HepG2 (cell line): ENCODE data around the gene LYRM2. TPM values are rescaled to one million over a fixed set of nuclear protein-coding genes. Genes with fewer than 3 reads are reported as not detected.

Experiments
- ASH2L ChIP-seq: fragments of 300-600, 200-600 bp; sonication (generic); IDR thresholded peaks from 2 replicates; pipeline ENCODE4 v1.7.0; 2017; ENCODE audit warnings: low read depth, mild to moderate bottlenecking, moderate library complexity, mixed read lengths, low read length; ENCODE audit not compliant: insufficient read length
- ATF7-NPFF ChIP-seq: sonication (generic); formaldehyde crosslinking; IDR thresholded peaks from 2 replicates; pipeline ENCODE4 v1.8.1; 2023; ENCODE audit warnings: mild to moderate bottlenecking, low read depth, missing genetic modification reagents, moderate library complexity
- BRCA1 ChIP-seq: sonication (generic); formaldehyde crosslinking; IDR thresholded peaks from 2 replicates; pipeline ENCODE4 v1.4.0; 2020; ENCODE audit warnings: missing genetic modification reagents
- CCDC6 ChIP-seq: sonication (generic); formaldehyde crosslinking; IDR thresholded peaks from 2 replicates; pipeline ENCODE4 v1.8.1; 2022; ENCODE audit warnings: mild to moderate bottlenecking, missing genetic modification reagents, moderate library complexity
- EED ChIP-seq: sonication (generic); formaldehyde crosslinking; IDR thresholded peaks from 2 replicates; pipeline ENCODE4 v1.5.0; 2020; ENCODE audit warnings: mild to moderate bottlenecking, missing genetic modification reagents
- HES4 ChIP-seq: sonication (generic); formaldehyde crosslinking; IDR thresholded peaks from 2 replicates; pipeline ENCODE4 v1.9.0; 2021; ENCODE audit warnings: mild to moderate bottlenecking, missing genetic modification reagents, borderline replicate concordance
- IRX3 ChIP-seq: sonication (generic); formaldehyde crosslinking; IDR thresholded peaks from 2 replicates; pipeline ENCODE4 v1.8.1; 2023; ENCODE audit warnings: mild to moderate bottlenecking, low read depth, missing genetic modification reagents, borderline replicate concordance
- KLF16 ChIP-seq, 2 experiments: sonication (generic) in 1 of 2; formaldehyde crosslinking in 1 of 2; IDR thresholded peaks; 2 replicates each; pipeline versions ENCODE4 v1.6.1 to v1.8.0; 2016 to 2023; ENCODE audit warnings: missing genetic modification reagents in 2 of 2, missing compliant biosample characterization in 1 of 2
- MXD4 ChIP-seq: IDR thresholded peaks from 2 replicates; pipeline ENCODE4 v1.6.1; 2016; ENCODE audit warnings: mild to moderate bottlenecking, missing biosample characterization, missing genetic modification reagents
- RFXAP ChIP-seq: sonication (generic); formaldehyde crosslinking; IDR thresholded peaks from 2 replicates; pipeline ENCODE4 v1.4.0; 2020; ENCODE audit warnings: missing genetic modification reagents, borderline replicate concordance
- THAP9 ChIP-seq: sonication (generic); formaldehyde crosslinking; IDR thresholded peaks from 2 replicates; pipeline ENCODE4; 2020; ENCODE audit warnings: missing genetic modification reagents, mild to moderate bottlenecking, borderline replicate concordance
- TMF1 ChIP-seq: sonication (generic); formaldehyde crosslinking; IDR thresholded peaks from 2 replicates; pipeline ENCODE4 v1.8.1; 2022; ENCODE audit warnings: low read depth, missing genetic modification reagents
- ZBTB42 ChIP-seq: sonication (generic); formaldehyde crosslinking; IDR thresholded peaks from 2 replicates; pipeline ENCODE4 v1.5.0; 2020; ENCODE audit warnings: mild to moderate bottlenecking, missing genetic modification reagents
- ZNF317 ChIP-seq: sonication (generic); formaldehyde crosslinking; IDR thresholded peaks from 2 replicates; pipeline ENCODE4 v1.5.0; 2020; ENCODE audit warnings: mild to moderate bottlenecking, missing genetic modification reagents
- ZNF784 ChIP-seq: sonication (generic); formaldehyde crosslinking; IDR thresholded peaks from 2 replicates; pipeline ENCODE4 v1.5.1; 2020; ENCODE audit warnings: missing genetic modification reagents, mild to moderate bottlenecking, borderline replicate concordance
- ZSCAN29 ChIP-seq: sonication (generic); formaldehyde crosslinking; conservative IDR thresholded peaks from 2 replicates; pipeline ENCODE4 v1.4.0; 2020; ENCODE audit warnings: mild to moderate bottlenecking, missing genetic modification reagents
- polyA plus RNA-seq, 8 experiments: library from polyadenylated mRNA; depleted of rRNA in 3 of 8; stranded (reverse) in 7 of 8; unstranded in 1 of 8; fragments of >200 nt; fragmentation: Illumina TruSeq in 4 of 8; extraction: Trizol in 4 of 8; gene quantifications; 2 replicates each; pipeline versions ENCODE4 v1.2.1 to v1.2.3, GENCODE V29; 2011 to 2016; ENCODE audit warnings: low read depth in 4 of 8, missing spikeins in 1 of 8, mixed read lengths in 1 of 8; ENCODE audit not compliant: insufficient read depth in 1 of 8
- total RNA-seq, 5 experiments: library from RNA; depleted of rRNA; stranded (reverse); fragments of >200 nt; fragmentation: Illumina TruSeq; extraction: Trizol; gene quantifications; 2 replicates each; pipeline ENCODE4 v1.2.3, GENCODE V29; 2016; ENCODE audit warnings: low read depth in 1 of 5
- TF ChIP-seq, protein P1 (sequence below): IDR thresholded peaks from 2 replicates; pipeline ENCODE4 v1.6.1; 2018; ENCODE audit warnings: missing genetic modification reagents, mild to moderate bottlenecking, missing compliant biosample characterization
- TF ChIP-seq, protein P2 (sequence below): sonication (generic); formaldehyde crosslinking; IDR thresholded peaks from 2 replicates; pipeline ENCODE4 v1.8.0; 2022; ENCODE audit warnings: mild to moderate bottlenecking, missing genetic modification reagents, borderline replicate concordance

The LYRM2 gene
- total and polyA plus RNA-seq, 2 of the 13 experiments (the other 11 are each of a cell fraction or from before 2014, with no cell fraction given): 17.8 to 32.6 TPM

- TF ChIP-seq KLF16 (CRISPR knock-in tag; IDR thresholded peaks at IDR 0.05): peak in 1 of 2 experiments; percentile 70; a peak in 1 of 4 replicates
- TF ChIP-seq CCDC6: peak; percentile 81
- TF ChIP-seq, protein P1, sequence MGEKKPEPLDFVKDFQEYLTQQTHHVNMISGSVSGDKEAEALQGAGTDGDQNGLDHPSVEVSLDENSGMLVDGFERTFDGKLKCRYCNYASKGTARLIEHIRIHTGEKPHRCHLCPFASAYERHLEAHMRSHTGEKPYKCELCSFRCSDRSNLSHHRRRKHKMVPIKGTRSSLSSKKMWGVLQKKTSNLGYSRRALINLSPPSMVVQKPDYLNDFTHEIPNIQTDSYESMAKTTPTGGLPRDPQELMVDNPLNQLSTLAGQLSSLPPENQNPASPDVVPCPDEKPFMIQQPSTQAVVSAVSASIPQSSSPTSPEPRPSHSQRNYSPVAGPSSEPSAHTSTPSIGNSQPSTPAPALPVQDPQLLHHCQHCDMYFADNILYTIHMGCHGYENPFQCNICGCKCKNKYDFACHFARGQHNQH (CRISPR knock-in tag): 0 out of 2 replicates have a peak, but pooled peaks have one; percentile 43
- TF ChIP-seq BRCA1 (CRISPR knock-in tag): peak; percentile 29; the same call in 1 of the 2 replicates
- TF ChIP-seq TMF1 (CRISPR knock-in tag): no peak
- TF ChIP-seq, protein P2, sequence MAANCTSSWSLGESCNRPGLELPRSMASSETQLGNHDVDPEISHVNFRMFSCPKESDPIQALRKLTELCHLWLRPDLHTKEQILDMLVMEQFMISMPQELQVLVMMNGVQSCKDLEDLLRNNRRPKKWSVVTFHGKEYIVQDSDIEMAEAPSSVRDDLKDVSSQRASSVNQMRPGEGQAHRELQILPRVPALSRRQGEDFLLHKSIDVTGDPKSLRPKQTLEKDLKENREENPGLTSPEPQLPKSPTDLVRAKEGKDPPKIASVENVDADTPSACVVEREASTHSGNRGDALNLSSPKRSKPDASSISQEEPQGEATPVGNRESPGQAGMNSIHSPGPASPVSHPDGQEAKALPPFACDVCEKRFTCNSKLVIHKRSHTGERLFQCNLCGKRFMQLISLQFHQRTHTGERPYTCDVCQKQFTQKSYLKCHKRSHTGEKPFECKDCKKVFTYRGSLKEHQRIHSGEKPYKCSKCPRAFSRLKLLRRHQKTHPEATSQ (CRISPR knock-in tag): 0 out of 2 replicates have a peak, but pooled peaks have one; percentile 27
- peak; percentile 77 for TF ChIP-seq EED (CRISPR knock-in tag)
- 0 out of 2 replicates have a peak, but pooled peaks have one; percentile 51 for TF ChIP-seq ZNF317 (CRISPR knock-in tag)
- TF ChIP-seq ZBTB42 (CRISPR knock-in tag): peak; percentile 26; the same call in 1 of the 2 replicates
- TF ChIP-seq THAP9: peak; percentile 88; the same call in 1 of the 2 replicates
- peak; percentile 64 for TF ChIP-seq MXD4 (CRISPR knock-in tag)
- peak; percentile 65; the same call in 1 of the 2 replicates for TF ChIP-seq HES4 (CRISPR knock-in tag)
- TF ChIP-seq ATF7-NPFF (CRISPR knock-in tag): 0 out of 2 replicates have a peak, but pooled peaks have one; percentile 64
- 0 out of 2 replicates have a peak, but pooled peaks have one; percentile 62 for TF ChIP-seq IRX3 (CRISPR knock-in tag)
- TF ChIP-seq RFXAP (CRISPR knock-in tag): peak; percentile 89
- 0 out of 2 replicates have a peak, but pooled peaks have one; percentile 43 for TF ChIP-seq ZNF784 (CRISPR knock-in tag)
- no peak for TF ChIP-seq ZSCAN29 (CRISPR knock-in tag)
- peak; percentile 95 for TF ChIP-seq ASH2L
Measured at GRCh38 chr6:89638320-89639195, at the start of gene LYRM2 (continued).
